ENCODE data around the gene CDH23.
A peak's percentile ranks its signal among the peaks of the same experiment; 100 is the strongest.

Gene CDH23

GRCh38 chr10:71625445-71626175 is 228.9 kb downstream of the CDH23 start:
- H3K27me3 ChIP-seq (ENCODE audit: control insufficient read depth, insufficient read depth, low read length, poor library complexity, severe bottlenecking) = no peaks in the 10 kb centered on the region
- peaks cover 53% of the 10 kb centered on the region for H3K4me1 ChIP-seq (ENCODE audit: control insufficient read depth, insufficient read depth, low read length)
- no peak overlapping the region for H3K4me3 ChIP-seq (ENCODE audit: insufficient read depth, low read depth, low read length)
- no peak overlapping the region for H3K27ac ChIP-seq (ENCODE audit: insufficient read depth, low read depth, low read length, poor library complexity, severe bottlenecking)
- H3K9me3 ChIP-seq (ENCODE audit: control insufficient read depth, low read length) = no peaks in the 10 kb centered on the region
- no peaks in the 10 kb centered on the region for H3K36me3 ChIP-seq (ENCODE audit: control insufficient read depth, insufficient read depth, low read length)
- 46 to 55% methylated on average over 10 of the region's 11 CpGs for WGBS, 2 experiments

GRCh38 chr10:71627230-71627939 is 230.7 kb downstream of the CDH23 start:
- H3K27ac ChIP-seq (ENCODE audit: insufficient read depth, low read depth, low read length, poor library complexity, severe bottlenecking) = no peak overlapping the region
- no peaks in the 10 kb centered on the region for H3K9me3 ChIP-seq (ENCODE audit: control insufficient read depth, low read length)
- peaks cover 58% of the 10 kb centered on the region for H3K4me1 ChIP-seq (ENCODE audit: control insufficient read depth, insufficient read depth, low read length)
- 56 to 60% methylated on average over 13 to 14 of the region's 14 CpGs for WGBS, 2 experiments
- no peaks in the 10 kb centered on the region for H3K36me3 ChIP-seq (ENCODE audit: control insufficient read depth, insufficient read depth, low read length)
- H3K27me3 ChIP-seq (ENCODE audit: control insufficient read depth, insufficient read depth, low read length, poor library complexity, severe bottlenecking) = no peaks in the 10 kb centered on the region
- H3K4me3 ChIP-seq (ENCODE audit: insufficient read depth, low read depth, low read length) = no peak overlapping the region

DNA sequence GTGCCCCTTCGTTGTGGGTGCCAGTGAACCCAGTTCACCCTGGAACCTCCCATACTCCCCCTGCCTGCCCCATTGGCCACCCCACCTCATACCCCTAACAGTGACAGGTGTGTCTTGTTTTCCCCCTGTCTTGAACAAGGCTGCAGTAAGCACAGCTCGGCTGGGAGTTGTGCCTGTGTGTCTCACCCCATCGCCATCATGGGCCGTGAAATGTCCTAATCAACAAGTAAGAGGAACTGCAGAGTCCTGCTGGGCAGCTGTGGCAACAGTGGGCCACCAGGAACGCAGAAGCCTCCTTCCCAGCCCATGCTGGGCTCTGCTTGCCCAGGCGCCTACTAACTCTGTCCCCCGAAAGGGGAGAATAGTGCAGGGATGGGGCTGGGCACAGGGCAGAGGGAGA is 231.2 kb downstream of the CDH23 start:
- H3K27me3 ChIP-seq (ENCODE audit: control insufficient read depth, insufficient read depth, low read length, poor library complexity, severe bottlenecking) = no peaks in the 10 kb centered on the region
- peaks cover 58% of the 10 kb centered on the region for H3K4me1 ChIP-seq (ENCODE audit: control insufficient read depth, insufficient read depth, low read length)
- WGBS, 2 experiments = 67 to 74% methylated on average over 7 of the region's 7 CpGs
- H3K4me3 ChIP-seq (ENCODE audit: insufficient read depth, low read depth, low read length) = no peak overlapping the region
- no peaks in the 10 kb centered on the region for H3K9me3 ChIP-seq (ENCODE audit: control insufficient read depth, low read length)
- H3K36me3 ChIP-seq (ENCODE audit: control insufficient read depth, insufficient read depth, low read length) = no peaks in the 10 kb centered on the region
- no peak overlapping the region for H3K27ac ChIP-seq (ENCODE audit: insufficient read depth, low read depth, low read length, poor library complexity, severe bottlenecking)

- Histone ChIP-seq H3K36me3 (ENCODE audit: control insufficient read depth, insufficient read depth, low read length) (no peaks in the 10 kb centered on the region), H3K27me3 (ENCODE audit: control insufficient read depth, insufficient read depth, low read length, poor library complexity, severe bottlenecking) (no peaks in the 10 kb centered on the region), H3K27ac (ENCODE audit: insufficient read depth, low read depth, low read length, poor library complexity, severe bottlenecking) (no peak overlapping the region), H3K4me1 (ENCODE audit: control insufficient read depth, insufficient read depth, low read length) (peaks cover 58% of the 10 kb centered on the region), H3K9me3 (ENCODE audit: control insufficient read depth, low read length) (no peaks in the 10 kb centered on the region), H3K4me3 (ENCODE audit: insufficient read depth, low read depth, low read length) (no peak overlapping the region)
- WGBS, 2 experiments = 27 to 31% methylated on average over 4 of the region's 4 CpGs
Measured at GRCh38 chr10:71629131-71629530, 232.4 kb downstream of the CDH23 start.

GRCh38 chr10:71630168-71630567 is 233.4 kb downstream of the CDH23 start:
- 58 to 64% methylated on average over 5 of the region's 5 CpGs for WGBS, 2 experiments
- Histone ChIP-seq H3K4me1 (ENCODE audit: control insufficient read depth, insufficient read depth, low read length) (peaks cover 68% of the 10 kb centered on the region), H3K27me3 (ENCODE audit: control insufficient read depth, insufficient read depth, low read length, poor library complexity, severe bottlenecking) (peaks cover 2% of the 10 kb centered on the region), H3K27ac (ENCODE audit: insufficient read depth, low read depth, low read length, poor library complexity, severe bottlenecking) (no peak overlapping the region), H3K4me3 (ENCODE audit: insufficient read depth, low read depth, low read length) (no peak overlapping the region), H3K9me3 (ENCODE audit: control insufficient read depth, low read length) (no peaks in the 10 kb centered on the region), H3K36me3 (ENCODE audit: control insufficient read depth, insufficient read depth, low read length) (no peaks in the 10 kb centered on the region)

DNA sequence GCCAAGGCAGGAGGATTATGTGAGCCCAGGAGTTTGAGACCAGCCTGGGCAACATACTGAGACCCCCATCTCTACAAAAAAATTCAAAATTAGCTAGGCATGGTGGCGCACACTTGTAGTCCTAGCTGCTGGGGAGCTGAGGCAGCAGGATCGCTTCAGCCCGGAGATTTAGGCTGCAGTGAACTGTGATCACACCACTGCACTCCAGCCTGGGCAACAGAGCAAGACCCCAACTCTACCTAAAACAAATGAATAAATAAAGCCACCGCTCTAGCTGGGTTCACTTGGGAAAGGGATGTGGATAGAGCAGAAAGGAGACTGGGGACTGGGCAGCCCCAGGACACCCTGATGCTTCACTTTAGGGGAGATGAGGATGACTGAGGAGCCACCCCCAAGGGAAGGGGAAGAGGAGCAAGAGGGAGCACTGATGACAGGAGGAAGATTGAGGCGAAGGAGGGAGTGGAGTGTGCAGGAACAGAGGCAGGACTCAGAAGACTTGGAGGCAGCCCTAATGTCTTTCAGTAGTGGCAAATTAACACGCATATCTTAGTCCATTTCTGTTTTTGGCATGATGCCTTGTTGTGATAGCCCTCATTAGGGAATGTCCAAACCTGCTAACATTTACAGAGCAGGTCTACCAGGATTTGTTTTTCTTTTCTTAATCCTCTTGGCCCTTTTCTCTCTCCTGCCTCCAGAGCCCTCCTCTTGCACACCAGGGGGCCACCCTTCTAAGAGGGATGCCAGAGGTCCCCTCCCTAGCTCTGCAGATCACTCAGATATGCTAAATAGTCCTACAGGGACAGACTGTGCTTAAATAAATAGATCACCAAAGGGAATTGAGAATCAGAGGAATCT is 234.5 kb downstream of the CDH23 start:
- H3K36me3 ChIP-seq (ENCODE audit: control insufficient read depth, insufficient read depth, low read length) = no peaks in the 10 kb centered on the region
- H3K27ac ChIP-seq (ENCODE audit: insufficient read depth, low read depth, low read length, poor library complexity, severe bottlenecking) = peak overlapping the region; percentile 3
- peaks cover 6% of the 10 kb centered on the region for H3K27me3 ChIP-seq (ENCODE audit: control insufficient read depth, insufficient read depth, low read length, poor library complexity, severe bottlenecking)
- H3K4me3 ChIP-seq (ENCODE audit: insufficient read depth, low read depth, low read length) = no peak overlapping the region
- no peaks in the 10 kb centered on the region for H3K9me3 ChIP-seq (ENCODE audit: control insufficient read depth, low read length)
- peaks cover 73% of the 10 kb centered on the region for H3K4me1 ChIP-seq (ENCODE audit: control insufficient read depth, insufficient read depth, low read length)
- WGBS, 2 experiments = 72 to 77% methylated on average over 6 of the region's 6 CpGs

DNA sequence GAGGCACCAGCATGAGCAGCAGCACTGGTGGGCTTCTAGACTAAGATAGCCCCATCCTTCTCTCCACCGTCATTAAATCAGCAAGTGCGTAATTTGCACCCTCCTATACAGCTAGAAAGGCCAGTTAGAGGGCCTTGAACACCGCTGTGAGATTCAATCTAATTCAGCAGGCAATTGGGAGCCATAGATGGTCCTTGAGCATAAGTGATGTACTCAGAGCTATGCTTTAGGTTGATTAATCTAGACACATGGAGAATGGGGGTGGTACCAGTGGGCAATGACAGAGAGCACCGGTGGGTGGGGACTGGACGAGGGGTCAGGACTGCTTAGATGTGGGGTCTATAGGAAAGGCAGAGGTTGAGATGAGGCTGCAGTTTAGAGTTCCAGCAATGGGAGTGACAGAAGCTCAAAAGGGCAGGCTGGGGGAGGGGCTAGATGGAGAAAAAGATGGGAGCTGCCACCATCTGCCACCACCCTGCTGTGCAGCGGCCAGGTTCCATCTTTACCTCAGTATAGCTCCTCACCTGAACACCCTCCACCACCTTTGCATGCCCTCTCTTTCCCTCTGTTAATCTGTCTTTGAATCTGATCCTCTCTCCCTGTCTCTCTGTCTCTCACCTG is 235.6 kb downstream of the CDH23 start:
- H3K9me3 ChIP-seq (ENCODE audit: control insufficient read depth, low read length) = no peaks in the 10 kb centered on the region
- peaks cover 6% of the 10 kb centered on the region for H3K27me3 ChIP-seq (ENCODE audit: control insufficient read depth, insufficient read depth, low read length, poor library complexity, severe bottlenecking)
- no peak overlapping the region for H3K4me3 ChIP-seq (ENCODE audit: insufficient read depth, low read depth, low read length)
- no peak overlapping the region for H3K27ac ChIP-seq (ENCODE audit: insufficient read depth, low read depth, low read length, poor library complexity, severe bottlenecking)
- 66 to 67% methylated on average over 6 of the region's 6 CpGs for WGBS, 2 experiments
- H3K36me3 ChIP-seq (ENCODE audit: control insufficient read depth, insufficient read depth, low read length) = no peaks in the 10 kb centered on the region
- peaks cover 73% of the 10 kb centered on the region for H3K4me1 ChIP-seq (ENCODE audit: control insufficient read depth, insufficient read depth, low read length)

- H3K4me3 ChIP-seq (ENCODE audit: insufficient read depth, low read depth, low read length) = no peak overlapping the region
- H3K36me3 ChIP-seq (ENCODE audit: control insufficient read depth, insufficient read depth, low read length) = no peaks in the 10 kb centered on the region
- H3K9me3 ChIP-seq (ENCODE audit: control insufficient read depth, low read length) = no peaks in the 10 kb centered on the region
- peaks cover 72% of the 10 kb centered on the region for H3K4me1 ChIP-seq (ENCODE audit: control insufficient read depth, insufficient read depth, low read length)
- H3K27ac ChIP-seq (ENCODE audit: insufficient read depth, low read depth, low read length, poor library complexity, severe bottlenecking) = no peak overlapping the region
- peaks cover 6% of the 10 kb centered on the region for H3K27me3 ChIP-seq (ENCODE audit: control insufficient read depth, insufficient read depth, low read length, poor library complexity, severe bottlenecking)
- 75 to 79% methylated on average over 10 of the region's 10 CpGs for WGBS, 2 experiments
Measured at GRCh38 chr10:71632896-71633600, 236.3 kb downstream of the CDH23 start.

DNA sequence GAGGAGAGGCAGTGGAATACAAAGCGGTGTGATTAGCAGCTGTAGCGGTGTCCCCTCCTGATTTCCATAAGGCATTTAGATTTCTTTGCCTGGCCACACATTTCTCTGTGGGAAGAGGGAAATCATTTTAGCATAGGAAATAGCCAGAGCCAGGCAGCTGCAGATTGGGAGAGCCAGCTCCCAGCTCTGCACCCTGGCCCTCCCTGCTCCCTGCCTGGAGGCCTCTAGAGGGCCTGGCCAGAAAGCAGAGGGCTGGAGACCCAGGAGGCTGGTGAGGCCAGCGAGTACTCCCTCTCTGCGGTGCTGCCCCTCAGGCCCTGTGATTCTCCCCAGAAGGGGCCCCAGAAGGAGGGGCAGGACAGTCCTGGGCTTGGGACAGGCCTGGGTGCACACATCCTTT is 237.2 kb downstream of the CDH23 start:
- H3K36me3 ChIP-seq (ENCODE audit: control insufficient read depth, insufficient read depth, low read length) = no peaks in the 10 kb centered on the region
- no peak overlapping the region for H3K4me3 ChIP-seq (ENCODE audit: insufficient read depth, low read depth, low read length)
- H3K9me3 ChIP-seq (ENCODE audit: control insufficient read depth, low read length) = no peaks in the 10 kb centered on the region
- no peak overlapping the region for H3K27ac ChIP-seq (ENCODE audit: insufficient read depth, low read depth, low read length, poor library complexity, severe bottlenecking)
- peaks cover 79% of the 10 kb centered on the region for H3K4me1 ChIP-seq (ENCODE audit: control insufficient read depth, insufficient read depth, low read length)
- peaks cover 6% of the 10 kb centered on the region for H3K27me3 ChIP-seq (ENCODE audit: control insufficient read depth, insufficient read depth, low read length, poor library complexity, severe bottlenecking)
- 59% methylated on average over 4 of the region's 4 CpGs for WGBS, 2 experiments

All from ectodermal cell (in vitro differentiated cells).